HEK293 (cell line): ENCODE data around the gene STRBP.

Source experiments
- FEZF1 ChIP-seq: fragments of 450-650 bp; formaldehyde crosslinking; IDR thresholded peaks from 2 replicates; pipeline ENCODE4 v1.5.1; 2016; ENCODE audit warnings: missing biosample characterization, missing genetic modification characterization
- HOXA7 ChIP-seq: sonication (generic); formaldehyde crosslinking; IDR thresholded peaks from 2 replicates; pipeline ENCODE4 v1.8.1; 2022; ENCODE audit warnings: missing genetic modification reagents, borderline replicate concordance
- MZF1 ChIP-seq: fragments of 450-650 bp; formaldehyde crosslinking; IDR thresholded peaks from 2 replicates; pipeline ENCODE4 v1.5.1; 2017; ENCODE audit warnings: missing biosample characterization, missing genetic modification characterization, borderline replicate concordance
- OVOL3 ChIP-seq: fragments of 450-650 bp; formaldehyde crosslinking; IDR thresholded peaks from 2 replicates; pipeline ENCODE4 v1.5.1; 2016; ENCODE audit warnings: missing biosample characterization, missing genetic modification characterization
- TSHZ1 ChIP-seq: fragments of 450-650 bp; formaldehyde crosslinking; IDR thresholded peaks from 2 replicates; pipeline ENCODE4 v1.5.1; 2016; ENCODE audit warnings: missing biosample characterization, missing genetic modification characterization, borderline replicate concordance
- WT1 ChIP-seq: fragments of 450-650 bp; formaldehyde crosslinking; IDR thresholded peaks from 2 replicates; pipeline ENCODE4 v1.5.1; 2016; ENCODE audit warnings: missing biosample characterization, missing genetic modification characterization
- ZNF174 ChIP-seq: fragments of 450-650 bp; formaldehyde crosslinking; IDR thresholded peaks from 2 replicates; pipeline ENCODE4 v1.5.0; 2017; ENCODE audit warnings: missing biosample characterization, mild to moderate bottlenecking, missing genetic modification characterization
- ZNF223 ChIP-seq: fragments of 450-650 bp; formaldehyde crosslinking; IDR thresholded peaks from 2 replicates; pipeline ENCODE4 v1.5.1; 2016; ENCODE audit warnings: missing biosample characterization, missing genetic modification characterization
- ZNF488 ChIP-seq: fragments of 450-650 bp; formaldehyde crosslinking; IDR thresholded peaks from 2 replicates; pipeline ENCODE4 v1.5.1; 2016; ENCODE audit warnings: missing biosample characterization, missing genetic modification characterization
- ZNF629 ChIP-seq: fragments of 450-650 bp; formaldehyde crosslinking; IDR thresholded peaks from 2 replicates; pipeline ENCODE4 v1.5.1; 2017; ENCODE audit warnings: missing biosample characterization, missing genetic modification characterization
- ZNF792 ChIP-seq: fragments of 450-650 bp; formaldehyde crosslinking; IDR thresholded peaks from 2 replicates; pipeline ENCODE4 v1.5.1; 2016; ENCODE audit warnings: missing biosample characterization, missing genetic modification characterization
- TF ChIP-seq, protein P1 (sequence below): fragments of 450-650 bp; formaldehyde crosslinking; IDR thresholded peaks from 2 replicates; pipeline ENCODE4 v1.5.1; 2016; ENCODE audit warnings: missing biosample characterization, missing genetic modification characterization
- TF ChIP-seq, protein P2 (sequence below): fragments of 450-650 bp; formaldehyde crosslinking; IDR thresholded peaks from 2 replicates; pipeline ENCODE4 v1.5.1; 2016; ENCODE audit warnings: missing biosample characterization, missing genetic modification characterization
- TF ChIP-seq, protein P3 (sequence below): fragments of 450-650 bp; formaldehyde crosslinking; IDR thresholded peaks from 2 replicates; pipeline ENCODE4 v1.5.1; 2016; ENCODE audit warnings: missing biosample characterization, missing genetic modification characterization

GRCh38 chr9:123191260-123191659, 77.1 kb downstream of the STRBP start:
- TF ChIP-seq, protein P1, sequence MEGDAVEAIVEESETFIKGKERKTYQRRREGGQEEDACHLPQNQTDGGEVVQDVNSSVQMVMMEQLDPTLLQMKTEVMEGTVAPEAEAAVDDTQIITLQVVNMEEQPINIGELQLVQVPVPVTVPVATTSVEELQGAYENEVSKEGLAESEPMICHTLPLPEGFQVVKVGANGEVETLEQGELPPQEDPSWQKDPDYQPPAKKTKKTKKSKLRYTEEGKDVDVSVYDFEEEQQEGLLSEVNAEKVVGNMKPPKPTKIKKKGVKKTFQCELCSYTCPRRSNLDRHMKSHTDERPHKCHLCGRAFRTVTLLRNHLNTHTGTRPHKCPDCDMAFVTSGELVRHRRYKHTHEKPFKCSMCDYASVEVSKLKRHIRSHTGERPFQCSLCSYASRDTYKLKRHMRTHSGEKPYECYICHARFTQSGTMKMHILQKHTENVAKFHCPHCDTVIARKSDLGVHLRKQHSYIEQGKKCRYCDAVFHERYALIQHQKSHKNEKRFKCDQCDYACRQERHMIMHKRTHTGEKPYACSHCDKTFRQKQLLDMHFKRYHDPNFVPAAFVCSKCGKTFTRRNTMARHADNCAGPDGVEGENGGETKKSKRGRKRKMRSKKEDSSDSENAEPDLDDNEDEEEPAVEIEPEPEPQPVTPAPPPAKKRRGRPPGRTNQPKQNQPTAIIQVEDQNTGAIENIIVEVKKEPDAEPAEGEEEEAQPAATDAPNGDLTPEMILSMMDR = no peak
- no peak for TF ChIP-seq HOXA7 (CRISPR knock-in tag)
- TF ChIP-seq MZF1 (tag by site-specific recombination) = no peak
- no peak for TF ChIP-seq ZNF174 (tag by site-specific recombination)
- TF ChIP-seq TSHZ1 (tag by site-specific recombination) = no peak
- no peak for TF ChIP-seq FEZF1 (tag by site-specific recombination)
- TF ChIP-seq, protein P2, sequence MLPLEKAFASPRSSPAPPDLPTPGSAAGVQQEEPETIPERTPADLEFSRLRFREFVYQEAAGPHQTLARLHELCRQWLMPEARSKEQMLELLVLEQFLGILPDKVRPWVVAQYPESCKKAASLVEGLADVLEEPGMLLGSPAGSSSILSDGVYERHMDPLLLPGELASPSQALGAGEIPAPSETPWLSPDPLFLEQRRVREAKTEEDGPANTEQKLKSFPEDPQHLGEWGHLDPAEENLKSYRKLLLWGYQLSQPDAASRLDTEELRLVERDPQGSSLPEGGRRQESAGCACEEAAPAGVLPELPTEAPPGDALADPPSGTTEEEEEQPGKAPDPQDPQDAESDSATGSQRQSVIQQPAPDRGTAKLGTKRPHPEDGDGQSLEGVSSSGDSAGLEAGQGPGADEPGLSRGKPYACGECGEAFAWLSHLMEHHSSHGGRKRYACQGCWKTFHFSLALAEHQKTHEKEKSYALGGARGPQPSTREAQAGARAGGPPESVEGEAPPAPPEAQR (tag by site-specific recombination) = no peak
- TF ChIP-seq ZNF792 (tag by site-specific recombination) = no peak
- no peak for TF ChIP-seq WT1 (tag by site-specific recombination)
- TF ChIP-seq ZNF629 (tag by site-specific recombination) = no peak
- TF ChIP-seq, protein P3, sequence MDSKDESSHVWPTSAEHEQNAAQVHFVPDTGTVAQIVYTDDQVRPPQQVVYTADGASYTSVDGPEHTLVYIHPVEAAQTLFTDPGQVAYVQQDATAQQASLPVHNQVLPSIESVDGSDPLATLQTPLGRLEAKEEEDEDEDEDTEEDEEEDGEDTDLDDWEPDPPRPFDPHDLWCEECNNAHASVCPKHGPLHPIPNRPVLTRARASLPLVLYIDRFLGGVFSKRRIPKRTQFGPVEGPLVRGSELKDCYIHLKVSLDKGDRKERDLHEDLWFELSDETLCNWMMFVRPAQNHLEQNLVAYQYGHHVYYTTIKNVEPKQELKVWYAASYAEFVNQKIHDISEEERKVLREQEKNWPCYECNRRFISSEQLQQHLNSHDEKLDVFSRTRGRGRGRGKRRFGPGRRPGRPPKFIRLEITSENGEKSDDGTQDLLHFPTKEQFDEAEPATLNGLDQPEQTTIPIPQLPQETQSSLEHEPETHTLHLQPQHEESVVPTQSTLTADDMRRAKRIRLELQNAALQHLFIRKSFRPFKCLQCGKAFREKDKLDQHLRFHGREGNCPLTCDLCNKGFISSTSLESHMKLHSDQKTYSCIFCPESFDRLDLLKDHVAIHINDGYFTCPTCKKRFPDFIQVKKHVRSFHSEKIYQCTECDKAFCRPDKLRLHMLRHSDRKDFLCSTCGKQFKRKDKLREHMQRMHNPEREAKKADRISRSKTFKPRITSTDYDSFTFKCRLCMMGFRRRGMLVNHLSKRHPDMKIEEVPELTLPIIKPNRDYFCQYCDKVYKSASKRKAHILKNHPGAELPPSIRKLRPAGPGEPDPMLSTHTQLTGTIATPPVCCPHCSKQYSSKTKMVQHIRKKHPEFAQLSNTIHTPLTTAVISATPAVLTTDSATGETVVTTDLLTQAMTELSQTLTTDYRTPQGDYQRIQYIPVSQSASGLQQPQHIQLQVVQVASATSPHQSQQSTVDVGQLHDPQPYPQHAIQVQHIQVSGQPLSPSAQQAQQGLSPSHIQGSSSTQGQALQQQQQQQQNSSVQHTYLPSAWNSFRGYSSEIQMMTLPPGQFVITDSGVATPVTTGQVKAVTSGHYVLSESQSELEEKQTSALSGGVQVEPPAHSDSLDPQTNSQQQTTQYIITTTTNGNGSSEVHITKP (tag by site-specific recombination) = no peak
- no peak for TF ChIP-seq ZNF223 (tag by site-specific recombination)
- TF ChIP-seq OVOL3 (tag by site-specific recombination) = no peak
- no peak for TF ChIP-seq ZNF488 (tag by site-specific recombination)
